Jurkat, Clone E6-1 (cell line): ENCODE results near the gene RIPOR2.
"Not testable (repeated sequence)": the region's sequence is repeated elsewhere in the genome, so short reads cannot be mapped to it uniquely, and the experiment has no call there.

Experiments used
- DNase-seq: peaks from one replicate; pipeline ENCODE4 v3.0.0-alpha.2; 2011; ENCODE audit warnings: low read depth, low spot score
- H3K4me3 ChIP-seq: 2 replicates; pipeline ENCODE4 v1.5.1; 2011; ENCODE audit warnings: mild to moderate bottlenecking, low read length, control low read depth, moderate library complexity

Gene RIPOR2

GRCh38 chr6:24957199-24957598 is 21.4 kb upstream of the RIPOR2 start:
- H3K4me3 ChIP-seq = no peak overlapping the region
- DNase-seq = no peak

GRCh38 chr6:24953726-24954125 is 18.0 kb upstream of the RIPOR2 start:
- H3K4me3 ChIP-seq = no peak overlapping the region
- DNase-seq = no peak

- H3K4me3 ChIP-seq = peak overlapping the region; percentile 32
- DNase-seq = peak; percentile 82
Observed at GRCh38 chr6:24951811-24952299, 16.1 kb upstream of the RIPOR2 start.

GRCh38 chr6:24950218-24950941 is 14.6 kb upstream of the RIPOR2 start:
- no peak overlapping the region for H3K4me3 ChIP-seq
- no peak for DNase-seq

- DNase-seq = peak; percentile 67
- no peak overlapping the region for H3K4me3 ChIP-seq
Observed at GRCh38 chr6:24949020-24949569, 13.3 kb upstream of the RIPOR2 start.

GRCh38 chr6:24948261-24948660 is 12.5 kb upstream of the RIPOR2 start:
- not testable (repeated sequence) for DNase-seq, H3K4me3 ChIP-seq

GRCh38 chr6:24947636-24948035 is 11.9 kb upstream of the RIPOR2 start:
- no peak overlapping the region for H3K4me3 ChIP-seq
- DNase-seq = no peak

- DNase-seq = no peak
- H3K4me3 ChIP-seq = no peak overlapping the region
Observed at GRCh38 chr6:24945054-24945453, 9.3 kb upstream of the RIPOR2 start.

GRCh38 chr6:24943774-24944173 is 8.0 kb upstream of the RIPOR2 start:
- H3K4me3 ChIP-seq = no peak overlapping the region

GRCh38 chr6:24940311-24940917 is 4.7 kb upstream of the RIPOR2 start:
- DNase-seq = no peak

More at GRCh38 chr6:24943774-24944173, 8.0 kb upstream of the RIPOR2 start:
- DNase-seq = no peak

GRCh38 chr6:24936641-24937317 is 1.0 kb upstream of the RIPOR2 start:
- no peak overlapping the region for H3K4me3 ChIP-seq

More at GRCh38 chr6:24940311-24940917, 4.7 kb upstream of the RIPOR2 start:
- H3K4me3 ChIP-seq = no peak overlapping the region

GRCh38 chr6:24933868-24934401 is 1.8 kb downstream of the RIPOR2 start:
- no peak overlapping the region for H3K4me3 ChIP-seq
- no peak for DNase-seq

More at GRCh38 chr6:24936641-24937317, 1.0 kb upstream of the RIPOR2 start:
- DNase-seq = no peak

- H3K4me3 ChIP-seq = no peak overlapping the region
- no peak for DNase-seq
Observed at GRCh38 chr6:24933266-24933665, 2.5 kb downstream of the RIPOR2 start.

- peak overlapping the region; percentile 8; the same call in 1 of the 2 replicates for H3K4me3 ChIP-seq
- no peak for DNase-seq
Observed at GRCh38 chr6:24932832-24933231, 2.9 kb downstream of the RIPOR2 start.

GRCh38 chr6:24931718-24932691 is 3.8 kb downstream of the RIPOR2 start:
- H3K4me3 ChIP-seq = peak overlapping the region; percentile 24
- DNase-seq = peak; percentile 87

GRCh38 chr6:24931296-24931695 is 4.5 kb downstream of the RIPOR2 start:
- DNase-seq = no peak
- no peak overlapping the region for H3K4me3 ChIP-seq

GRCh38 chr6:24930431-24930871 is 5.3 kb downstream of the RIPOR2 start:
- no peak overlapping the region for H3K4me3 ChIP-seq
- no peak for DNase-seq

GRCh38 chr6:24929242-24929641 is 6.5 kb downstream of the RIPOR2 start:
- peak overlapping the region; percentile 4; the same call in 1 of the 2 replicates for H3K4me3 ChIP-seq
- DNase-seq = no peak
